Subcutaneous adipose tissue (tissue), 4 donors: ENCODE results near the gene SLC25A20. TPM values are rescaled to one million over a fixed set of nuclear protein-coding genes. Genes with fewer than 3 reads are reported as not detected.

Experiments
- total RNA-seq, 4 donors: library from RNA; depleted of rRNA; stranded (reverse); fragments of >200 nt; gene quantifications; one replicate each; pipeline ENCODE4 v1.1.0, GENCODE V29; 2016
- TF ChIP-seq, protein P1 (sequence below): fragments of 450-650 bp; IDR thresholded peaks from one replicate; pipeline ENCODE4 v1.5.1; 2016; ENCODE audit warnings: low read depth, mild to moderate bottlenecking, control low read depth, antibody characterized with exemption, moderate library complexity

Gene SLC25A20, protein sequence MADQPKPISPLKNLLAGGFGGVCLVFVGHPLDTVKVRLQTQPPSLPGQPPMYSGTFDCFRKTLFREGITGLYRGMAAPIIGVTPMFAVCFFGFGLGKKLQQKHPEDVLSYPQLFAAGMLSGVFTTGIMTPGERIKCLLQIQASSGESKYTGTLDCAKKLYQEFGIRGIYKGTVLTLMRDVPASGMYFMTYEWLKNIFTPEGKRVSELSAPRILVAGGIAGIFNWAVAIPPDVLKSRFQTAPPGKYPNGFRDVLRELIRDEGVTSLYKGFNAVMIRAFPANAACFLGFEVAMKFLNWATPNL
- total RNA-seq, result 10 to 100 TPM; 28.8 to 58.4 (median 42.2) TPM

DNA sequence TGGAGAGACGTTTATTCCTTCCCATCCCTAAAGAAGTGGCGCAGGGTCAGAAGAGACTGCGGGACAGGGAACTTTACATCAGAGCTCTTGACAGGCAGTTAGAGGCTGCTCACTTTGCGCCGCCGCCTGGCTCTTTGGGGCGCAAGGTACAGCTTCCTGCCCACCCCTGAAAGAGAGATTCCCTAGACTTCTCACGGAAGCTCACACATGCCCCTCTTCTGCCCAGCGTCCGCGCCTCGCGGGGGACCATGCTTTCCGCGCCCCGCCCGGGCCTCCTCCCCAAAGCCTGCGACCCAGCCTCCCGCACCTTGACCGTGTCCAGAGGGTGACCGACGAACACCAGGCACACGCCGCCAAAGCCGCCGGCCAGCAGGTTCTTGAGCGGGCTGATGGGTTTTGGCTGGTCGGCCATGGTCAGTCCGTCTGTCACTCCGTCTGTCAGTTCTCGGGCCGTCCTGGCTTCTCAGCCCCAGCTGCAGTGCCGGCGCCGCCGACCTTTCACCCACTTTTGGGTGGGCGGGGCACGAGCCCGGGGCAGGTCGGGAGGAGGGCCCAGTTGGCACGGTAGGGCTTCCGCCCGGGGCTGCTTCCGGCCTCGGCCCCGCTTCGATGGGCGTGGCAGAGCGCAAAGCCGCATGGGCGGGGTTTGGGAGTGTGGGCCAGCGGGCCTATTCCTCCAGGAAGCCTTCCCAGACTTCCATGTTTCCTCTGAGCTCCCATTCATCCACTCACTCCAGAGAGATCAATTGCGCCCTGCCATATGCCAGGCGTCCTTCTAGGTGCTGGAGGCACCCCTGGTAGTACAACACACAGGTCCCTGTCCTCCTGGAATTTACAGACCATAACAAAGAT lies at the start of gene SLC25A20:
Gene SLC25A20, minus strand, starts transcription at position 500 of the 852 bp plus-strand sequence. Its CDS starts 88 bp downstream, at position 412.
- TF ChIP-seq, protein P1, sequence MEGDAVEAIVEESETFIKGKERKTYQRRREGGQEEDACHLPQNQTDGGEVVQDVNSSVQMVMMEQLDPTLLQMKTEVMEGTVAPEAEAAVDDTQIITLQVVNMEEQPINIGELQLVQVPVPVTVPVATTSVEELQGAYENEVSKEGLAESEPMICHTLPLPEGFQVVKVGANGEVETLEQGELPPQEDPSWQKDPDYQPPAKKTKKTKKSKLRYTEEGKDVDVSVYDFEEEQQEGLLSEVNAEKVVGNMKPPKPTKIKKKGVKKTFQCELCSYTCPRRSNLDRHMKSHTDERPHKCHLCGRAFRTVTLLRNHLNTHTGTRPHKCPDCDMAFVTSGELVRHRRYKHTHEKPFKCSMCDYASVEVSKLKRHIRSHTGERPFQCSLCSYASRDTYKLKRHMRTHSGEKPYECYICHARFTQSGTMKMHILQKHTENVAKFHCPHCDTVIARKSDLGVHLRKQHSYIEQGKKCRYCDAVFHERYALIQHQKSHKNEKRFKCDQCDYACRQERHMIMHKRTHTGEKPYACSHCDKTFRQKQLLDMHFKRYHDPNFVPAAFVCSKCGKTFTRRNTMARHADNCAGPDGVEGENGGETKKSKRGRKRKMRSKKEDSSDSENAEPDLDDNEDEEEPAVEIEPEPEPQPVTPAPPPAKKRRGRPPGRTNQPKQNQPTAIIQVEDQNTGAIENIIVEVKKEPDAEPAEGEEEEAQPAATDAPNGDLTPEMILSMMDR, result no peak

DNA sequence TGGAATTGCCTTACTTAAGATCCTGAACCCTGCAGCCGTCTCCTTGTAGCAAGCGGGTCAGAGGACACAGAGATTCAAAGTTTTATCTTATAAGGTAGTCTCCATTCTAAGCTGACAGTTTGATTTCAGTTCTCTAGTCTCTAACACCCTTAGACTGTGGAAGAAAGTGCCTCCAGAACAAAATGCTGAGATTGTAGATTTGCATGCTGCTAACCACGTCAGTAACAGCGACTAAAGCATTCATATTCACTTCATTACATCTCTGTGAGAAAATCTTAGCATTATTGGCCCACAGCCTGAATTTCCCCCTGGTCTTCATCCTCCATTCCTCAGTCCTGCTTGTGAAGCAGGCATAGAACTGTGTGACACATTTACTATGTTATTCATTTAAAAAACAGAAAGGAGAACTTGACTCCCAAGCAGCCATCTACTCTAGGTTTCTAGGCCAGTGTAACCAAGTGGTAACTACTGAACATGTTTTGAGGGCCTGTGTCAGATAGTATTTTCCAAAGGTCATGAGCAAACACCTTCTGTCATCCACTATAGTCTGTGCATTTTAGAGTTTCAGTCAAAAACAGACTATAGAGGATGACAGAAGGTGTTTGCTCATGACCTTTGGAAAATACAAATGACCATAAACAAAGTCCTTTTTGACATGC lies 47.3 kb upstream of the SLC25A20 start:
- TF ChIP-seq, protein P1, result no peak

DNA sequence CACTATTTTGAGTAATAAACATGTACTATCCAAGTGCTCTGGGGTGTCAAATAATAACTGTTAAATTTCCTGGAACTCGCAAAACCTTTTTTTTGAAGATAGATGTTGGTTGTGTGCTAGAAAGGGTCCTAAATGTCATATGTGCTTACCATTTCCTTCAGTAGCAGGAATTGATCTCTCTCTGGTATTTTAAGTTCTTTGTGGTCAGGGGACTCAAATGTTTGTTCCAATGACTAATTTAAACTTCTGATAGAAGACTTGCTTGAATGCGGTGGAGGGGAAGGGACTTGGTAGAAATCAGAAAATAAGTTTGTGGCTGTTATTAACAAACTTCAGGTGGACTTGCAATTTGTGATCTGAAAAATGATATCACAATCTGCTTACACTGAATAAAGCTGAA lies 46.8 kb upstream of the SLC25A20 start:
- TF ChIP-seq, protein P1, result no peak

DNA sequence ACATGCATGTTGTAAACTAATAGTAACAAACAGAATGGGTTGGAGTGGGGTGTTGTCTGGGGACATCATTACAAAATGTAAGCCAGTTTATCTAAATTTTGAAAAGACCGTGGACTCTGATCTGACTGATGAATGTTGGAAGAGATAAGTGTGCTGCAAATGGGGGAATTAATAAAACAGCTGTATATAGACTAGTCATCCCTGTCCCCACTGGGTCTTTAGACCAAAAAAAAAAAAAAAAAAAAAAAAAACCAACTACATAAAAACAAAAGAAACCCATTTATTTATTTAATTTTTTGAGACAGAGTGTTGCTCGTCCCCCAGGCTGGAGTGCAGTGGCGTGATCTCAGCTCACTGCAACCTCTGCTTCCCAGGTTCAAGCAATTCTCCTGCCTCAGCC lies 40.0 kb upstream of the SLC25A20 start:
- TF ChIP-seq, protein P1, result no peak

DNA sequence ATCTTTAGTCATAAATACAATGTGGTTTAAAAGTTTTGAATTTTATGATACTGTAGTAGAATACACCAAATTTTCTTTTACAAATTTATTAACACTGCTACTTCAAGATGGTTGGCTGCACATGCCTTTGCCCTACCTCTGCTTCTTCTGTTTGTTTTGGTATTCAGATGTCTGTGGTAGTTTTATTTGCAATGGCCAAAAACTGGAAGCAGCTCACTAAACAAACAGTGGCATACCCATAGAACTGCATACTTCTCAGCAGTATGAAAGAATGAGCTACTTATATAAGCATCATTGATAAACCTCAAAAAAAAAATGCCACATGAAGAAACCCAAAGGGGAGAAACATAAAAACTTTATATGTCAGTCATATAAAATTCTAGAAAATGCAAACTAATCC lies 39.5 kb upstream of the SLC25A20 start:
- TF ChIP-seq, protein P1, result no peak

DNA sequence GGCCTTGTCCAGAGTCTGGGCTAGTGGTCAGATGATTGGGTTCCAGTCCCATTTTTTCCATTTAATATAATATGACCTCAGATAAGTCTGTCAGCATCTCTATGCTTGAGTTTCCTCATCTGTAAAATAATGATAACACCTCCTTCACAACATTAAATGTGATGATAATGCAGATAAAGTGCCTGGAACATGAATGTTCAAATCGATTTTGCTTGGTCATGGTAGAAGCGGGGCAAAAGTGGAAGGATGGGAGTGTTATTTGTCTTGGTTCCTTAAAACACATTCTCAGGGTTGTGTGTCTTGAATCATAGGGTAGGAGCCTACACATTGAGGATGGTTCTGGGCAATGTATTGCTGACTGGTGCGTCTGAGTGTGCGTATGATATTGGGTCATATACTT lies 36.8 kb upstream of the SLC25A20 start:
- TF ChIP-seq, protein P1, result no peak

DNA sequence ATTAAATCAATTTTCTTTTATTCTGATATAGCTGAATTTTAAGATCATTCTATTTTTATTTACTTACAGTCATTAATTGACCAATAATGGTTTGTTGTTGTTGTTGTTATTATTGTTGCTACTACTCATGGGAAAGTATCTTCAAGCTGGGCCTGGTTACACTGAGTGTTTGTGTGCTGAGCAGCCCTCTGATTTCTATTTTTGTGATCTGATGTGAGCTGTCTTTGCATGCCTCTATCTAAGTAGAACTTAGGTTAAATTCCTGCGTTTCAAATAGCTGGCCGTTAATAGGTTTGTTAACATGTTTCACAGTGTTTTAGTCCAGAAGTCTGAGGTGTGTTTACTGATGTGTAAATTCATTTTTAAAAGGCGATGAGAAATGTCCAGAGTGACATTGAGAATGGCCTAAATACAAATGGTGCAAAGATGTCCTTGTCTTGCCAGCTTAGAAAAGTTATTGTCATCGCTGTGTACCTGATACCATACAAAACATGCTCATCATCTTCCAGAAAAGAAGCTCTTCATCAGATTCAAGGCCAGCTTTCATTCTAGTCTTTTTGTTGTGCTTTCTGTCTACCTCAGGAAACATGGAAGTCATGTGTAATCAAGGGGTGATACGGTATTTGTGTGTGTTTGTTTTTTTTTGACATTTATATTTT lies 35.8 kb upstream of the SLC25A20 start:
- TF ChIP-seq, protein P1, result no peak
